Esophagus (tissue), 2 donors: Measurements from ENCODE around the gene VPS13D. TPM values are rescaled to one million over a fixed set of nuclear protein-coding genes. Genes with fewer than 3 reads are reported as not detected.

Source experiments
- H3K27ac ChIP-seq, 2 donors: one replicate each; pipeline ENCODE4 v1.5.1; 2013; ENCODE audit warnings: low read depth in 2 of 2, mild to moderate bottlenecking in 2 of 2, inconsistent platforms in 1 of 2, low read length in 1 of 2, moderate library complexity in 1 of 2
- H3K27me3 ChIP-seq, 2 donors: one replicate each; pipeline ENCODE4 v1.6.1; 2013; ENCODE audit warnings: low read length in 2 of 2, control low read depth in 1 of 2, mild to moderate bottlenecking in 1 of 2; ENCODE audit not compliant: insufficient read depth in 2 of 2, control insufficient read depth in 1 of 2
- H3K36me3 ChIP-seq, 2 donors: one replicate each; pipeline ENCODE4 v1.6.1; 2013; ENCODE audit warnings: low read length in 1 of 2; ENCODE audit not compliant: control insufficient read depth in 2 of 2, insufficient read depth in 2 of 2
- H3K4me1 ChIP-seq, 2 donors: one replicate each; pipeline ENCODE4 v1.6.1; 2013; ENCODE audit warnings: low read length in 1 of 2; ENCODE audit not compliant: control insufficient read depth in 2 of 2, insufficient read depth in 2 of 2
- H3K4me3 ChIP-seq, 2 donors: one replicate each; pipeline ENCODE4 v1.5.1; 2013; ENCODE audit warnings: low read length in 2 of 2, mild to moderate bottlenecking in 2 of 2, low read depth in 1 of 2, moderate library complexity in 1 of 2
- H3K9me3 ChIP-seq, 2 donors: one replicate each; pipeline ENCODE4 v1.6.1; 2013; ENCODE audit warnings: mild to moderate bottlenecking in 2 of 2, low read depth in 1 of 2, low read length in 1 of 2, moderate library complexity in 1 of 2; ENCODE audit not compliant: control insufficient read depth in 2 of 2, insufficient read depth in 1 of 2
- WGBS, 2 donors: extraction: QIAGEN DNeasy Blood & Tissue Kit; methylation state at CpG; one replicate each; pipeline ENCODE4 v1.1.7; 2013; 5-methylcytosine and 5-hydroxymethylcytosine counted together
- polyA plus RNA-seq, 2 donors: library from polyadenylated mRNA; stranded (reverse); fragments of 200-250 nt; gene quantifications; one replicate each; pipeline ENCODE4 v1.2.3, GENCODE V29; 2013
- donor health status: healthy with polysubstance abuse.
- donor health status: Bipolar disorder and iron deficiency.

VPS13D gene
- polyA plus RNA-seq, 2 donors: 26.3 to 36.9 TPM

DNA sequence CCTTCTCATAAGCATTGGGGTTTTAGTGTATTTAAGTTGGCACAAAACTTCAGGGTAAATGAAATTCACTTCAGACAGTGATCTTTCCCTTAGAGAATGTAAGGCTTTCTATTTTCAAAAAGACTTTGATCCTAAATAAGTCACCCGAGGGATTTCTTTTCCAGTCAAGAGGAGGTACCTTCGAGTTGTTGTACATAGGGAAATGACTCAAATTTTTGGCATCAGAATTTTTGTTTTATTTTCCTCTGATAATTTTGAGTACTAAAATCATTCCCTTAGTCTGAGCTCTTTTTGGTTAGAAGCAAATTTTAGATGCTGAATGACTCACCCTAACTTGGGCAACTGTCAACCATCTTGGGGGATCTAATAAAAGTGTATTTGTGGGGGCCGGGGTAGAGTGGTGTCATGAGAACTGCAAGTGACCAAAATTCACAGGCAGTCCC lies 194.3 kb downstream of the VPS13D start:
- Histone ChIP-seq H3K36me3 (peaks cover 0 to 2% of the 10 kb centered on the region in 2 donors), H3K4me1 (no peaks in the 10 kb centered on the region), H3K4me3 (no peak overlapping the region), H3K9me3 (no peaks in the 10 kb centered on the region), H3K27me3 (no peaks in the 10 kb centered on the region), H3K27ac (peak overlapping the region; percentile 73 to 82)
- WGBS, 2 donors: 25 to 57% methylated on average over 3 of the region's 3 CpGs

- peaks cover 0 to 2% of the 10 kb centered on the region in 2 donors for H3K36me3 ChIP-seq
- no peak overlapping the region for H3K27ac ChIP-seq
- no peak overlapping the region for H3K4me3 ChIP-seq
- H3K27me3 ChIP-seq: no peaks in the 10 kb centered on the region
- H3K9me3 ChIP-seq: no peaks in the 10 kb centered on the region
- no peaks in the 10 kb centered on the region for H3K4me1 ChIP-seq
These were observed 195.0 kb downstream of the VPS13D start for GRCh38 chr1:12424793-12425192.

- H3K27ac ChIP-seq: no peak overlapping the region
These were observed 196.2 kb downstream of the VPS13D start for GRCh38 chr1:12426030-12426429.

GRCh38 chr1:12428334-12428733 lies 198.5 kb downstream of the VPS13D start:
- Histone ChIP-seq H3K9me3 (no peaks in the 10 kb centered on the region), H3K36me3 (no peaks in the 10 kb centered on the region), H3K27ac (no peak overlapping the region), H3K4me3 (no peak overlapping the region), H3K4me1 (peaks cover 0 to 6% of the 10 kb centered on the region in 2 donors), H3K27me3 (no peaks in the 10 kb centered on the region)
- 94% methylated on average over 4 of the region's 4 CpGs for WGBS, 2 donors

More at GRCh38 chr1:12426030-12426429, 196.2 kb downstream of the VPS13D start:
- no peaks in the 10 kb centered on the region for H3K9me3 ChIP-seq
- H3K36me3 ChIP-seq: peaks cover 0 to 2% of the 10 kb centered on the region in 2 donors
- H3K27me3 ChIP-seq: no peaks in the 10 kb centered on the region
- 48 to 68% methylated on average over 3 of the region's 3 CpGs for WGBS, 2 donors
- H3K4me1 ChIP-seq: no peaks in the 10 kb centered on the region
- H3K4me3 ChIP-seq: no peak overlapping the region

DNA sequence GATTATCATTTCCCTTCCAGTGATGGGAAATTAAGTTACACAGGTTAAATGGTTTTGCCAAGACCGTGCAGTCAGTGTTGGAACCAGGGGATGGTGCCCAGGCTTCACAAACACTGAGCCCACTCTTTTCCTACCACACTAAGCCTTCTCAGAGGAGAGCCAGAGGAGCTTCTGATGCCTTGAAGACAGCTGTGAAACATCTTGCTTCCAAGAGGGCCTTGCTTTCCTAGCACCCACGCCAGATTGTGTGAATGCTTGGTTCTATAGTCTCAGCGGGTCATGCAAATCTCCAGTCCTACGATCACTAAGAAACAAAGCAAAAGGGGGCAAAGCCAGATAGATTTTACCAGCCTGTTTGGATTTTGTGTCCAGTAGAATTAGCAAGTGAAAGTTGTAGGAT lies 200.7 kb downstream of the VPS13D start:
- Histone ChIP-seq H3K27ac (no peak overlapping the region), H3K4me3 (no peak overlapping the region), H3K9me3 (no peaks in the 10 kb centered on the region), H3K4me1 (peaks cover 5 to 10% of the 10 kb centered on the region in 2 donors), H3K36me3 (no peaks in the 10 kb centered on the region), H3K27me3 (no peaks in the 10 kb centered on the region)
- WGBS, 2 donors: 88 to 90% methylated on average over 4 of the region's 4 CpGs

- Histone ChIP-seq H3K4me1 (peaks cover 5 to 15% of the 10 kb centered on the region in 2 donors), H3K9me3 (no peaks in the 10 kb centered on the region), H3K4me3 (no peak overlapping the region), H3K27ac (peak overlapping the region; percentile 65 to 76), H3K27me3 (no peaks in the 10 kb centered on the region), H3K36me3 (no peaks in the 10 kb centered on the region)
- WGBS, 2 donors: 89 to 98% methylated on average over 6 of the region's 6 CpGs
These were observed 203.1 kb downstream of the VPS13D start for GRCh38 chr1:12432897-12433296.

- 29 to 31% methylated on average over 12 of the region's 12 CpGs for WGBS, 2 donors
- Histone ChIP-seq H3K27me3 (no peaks in the 10 kb centered on the region), H3K27ac (peak overlapping the region; percentile 76 to 87), H3K9me3 (no peaks in the 10 kb centered on the region), H3K4me1 (peaks cover 5 to 18% of the 10 kb centered on the region in 2 donors), H3K4me3 (no peak overlapping the region), H3K36me3 (no peaks in the 10 kb centered on the region)
These were observed 203.7 kb downstream of the VPS13D start for GRCh38 chr1:12433323-12434053.

DNA sequence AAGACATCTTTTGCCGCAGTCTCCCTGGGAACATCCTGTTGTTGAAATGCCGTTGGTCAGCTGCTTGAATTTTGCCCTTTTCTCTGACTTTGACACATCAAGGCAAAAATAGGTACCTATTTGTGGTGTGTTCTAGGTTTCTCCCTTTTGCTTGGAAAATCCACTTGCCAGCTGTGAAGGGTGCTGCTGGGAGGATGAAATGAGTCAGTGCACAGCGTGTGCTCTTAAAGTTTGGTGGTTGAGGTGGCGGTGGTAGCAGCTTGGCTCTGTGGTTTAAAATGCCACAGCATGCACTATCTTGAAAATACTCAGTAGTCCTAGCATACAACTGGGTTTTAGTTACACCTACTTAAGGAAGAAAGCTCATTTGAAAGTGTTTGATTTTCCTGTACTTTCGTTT lies 204.3 kb downstream of the VPS13D start:
- Histone ChIP-seq H3K27ac (peak overlapping the region; percentile 76 to 87), H3K4me1 (peaks cover 5 to 22% of the 10 kb centered on the region in 2 donors), H3K27me3 (no peaks in the 10 kb centered on the region), H3K36me3 (no peaks in the 10 kb centered on the region), H3K4me3 (no peak overlapping the region), H3K9me3 (no peaks in the 10 kb centered on the region)
- whole genome bisulfite sequencing, 2 donors: 34 to 35% methylated on average over 5 of the region's 5 CpGs

GRCh38 chr1:12434686-12435085 lies 204.9 kb downstream of the VPS13D start:
- Histone ChIP-seq H3K4me1 (peaks cover 5 to 22% of the 10 kb centered on the region in 2 donors), H3K36me3 (no peaks in the 10 kb centered on the region), H3K9me3 (no peaks in the 10 kb centered on the region), H3K27ac (no peak overlapping the region), H3K27me3 (no peaks in the 10 kb centered on the region), H3K4me3 (no peak overlapping the region)
- 78 to 84% methylated on average over 2 of the region's 2 CpGs for WGBS, 2 donors
